MM.1S (cell line): ENCODE results near the gene UCN2.

ENCODE experiments used
- EZH2 ChIP-seq: fragments of 300-600 bp; sonication (generic); optimal IDR thresholded peaks from 2 replicates; pipeline ENCODE3; 2017; ENCODE audit warnings: low read depth, mild to moderate bottlenecking, antibody characterized with exemption, low read length, mixed read lengths
- TF ChIP-seq, protein P1 (sequence below): fragments of 300-600 bp; sonication (generic); IDR thresholded peaks from 2 replicates; pipeline ENCODE4 v1.5.1; 2016; ENCODE audit warnings: antibody characterized with exemption, low read length, mixed read lengths

DNA sequence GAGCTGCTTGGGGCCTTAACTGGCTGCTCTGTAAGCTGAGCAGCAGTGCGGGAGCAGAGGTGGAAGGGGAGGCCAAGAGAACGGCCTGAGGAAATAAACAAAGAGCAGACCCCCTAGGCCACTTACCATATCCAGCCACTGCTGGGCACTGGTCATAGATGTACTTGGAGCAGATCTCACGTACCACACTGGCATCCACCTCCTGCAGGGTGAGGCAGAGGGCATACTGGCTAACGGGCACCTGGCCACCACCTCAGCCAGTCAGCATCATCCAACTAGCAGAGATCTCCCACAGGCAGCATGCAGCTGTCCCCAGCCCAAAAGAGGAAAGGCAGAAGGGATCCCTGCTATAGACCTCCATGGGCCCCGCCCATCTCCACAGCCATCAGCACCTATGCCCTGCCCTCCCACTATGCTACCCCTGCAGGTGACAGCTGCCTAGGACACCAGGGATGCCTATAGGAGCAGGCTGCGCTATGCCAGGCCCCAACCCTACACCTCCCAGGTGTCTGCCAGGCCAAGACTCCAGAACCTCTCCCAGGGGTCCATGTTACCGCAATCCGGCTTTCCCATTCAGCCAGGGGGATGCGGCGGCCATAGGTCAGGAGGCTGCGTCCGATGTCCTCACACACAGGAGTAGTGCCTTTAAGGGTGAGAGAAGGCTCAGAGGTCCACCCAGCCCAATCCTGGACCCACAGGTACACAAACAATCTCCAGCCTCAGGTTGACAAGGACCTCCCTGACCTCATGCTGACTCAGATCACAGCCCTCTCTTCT lies 36.1 kb upstream of the UCN2 start:
- TF ChIP-seq, protein P1, sequence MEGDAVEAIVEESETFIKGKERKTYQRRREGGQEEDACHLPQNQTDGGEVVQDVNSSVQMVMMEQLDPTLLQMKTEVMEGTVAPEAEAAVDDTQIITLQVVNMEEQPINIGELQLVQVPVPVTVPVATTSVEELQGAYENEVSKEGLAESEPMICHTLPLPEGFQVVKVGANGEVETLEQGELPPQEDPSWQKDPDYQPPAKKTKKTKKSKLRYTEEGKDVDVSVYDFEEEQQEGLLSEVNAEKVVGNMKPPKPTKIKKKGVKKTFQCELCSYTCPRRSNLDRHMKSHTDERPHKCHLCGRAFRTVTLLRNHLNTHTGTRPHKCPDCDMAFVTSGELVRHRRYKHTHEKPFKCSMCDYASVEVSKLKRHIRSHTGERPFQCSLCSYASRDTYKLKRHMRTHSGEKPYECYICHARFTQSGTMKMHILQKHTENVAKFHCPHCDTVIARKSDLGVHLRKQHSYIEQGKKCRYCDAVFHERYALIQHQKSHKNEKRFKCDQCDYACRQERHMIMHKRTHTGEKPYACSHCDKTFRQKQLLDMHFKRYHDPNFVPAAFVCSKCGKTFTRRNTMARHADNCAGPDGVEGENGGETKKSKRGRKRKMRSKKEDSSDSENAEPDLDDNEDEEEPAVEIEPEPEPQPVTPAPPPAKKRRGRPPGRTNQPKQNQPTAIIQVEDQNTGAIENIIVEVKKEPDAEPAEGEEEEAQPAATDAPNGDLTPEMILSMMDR: no peak
- no peak for TF ChIP-seq EZH2
